Measurements from ENCODE around the gene NDFIP1.
"Not testable (repeated sequence)": the region's sequence is repeated elsewhere in the genome, so short reads cannot be mapped to it uniquely, and the experiment has no call there.

The NDFIP1 gene

GRCh38 chr5:142183561-142183960 lies 75.0 kb downstream of the NDFIP1 start:
- DNase-seq (ENCODE audit: low read depth in 1 of 2, low spot score in 1 of 2), result no peak

GRCh38 chr5:142184988-142185387 lies 76.4 kb downstream of the NDFIP1 start:
- DNase-seq (ENCODE audit: low read depth in 1 of 2, low spot score in 1 of 2), result no peak

GRCh38 chr5:142186514-142186856 lies 77.9 kb downstream of the NDFIP1 start:
- no peak for DNase-seq (ENCODE audit: low read depth in 1 of 2, low spot score in 1 of 2)

GRCh38 chr5:142186857-142187594 lies 78.4 kb downstream of the NDFIP1 start:
- DNase-seq (ENCODE audit: low read depth in 1 of 2, low spot score in 1 of 2), result no peak

- not testable (repeated sequence) for DNase-seq (ENCODE audit: low read depth in 1 of 2, low spot score in 1 of 2)
Measured at GRCh38 chr5:142188691-142189090, 80.1 kb downstream of the NDFIP1 start.

GRCh38 chr5:142189813-142190212 lies 81.2 kb downstream of the NDFIP1 start:
- DNase-seq (ENCODE audit: low read depth in 1 of 2, low spot score in 1 of 2), result no peak

GRCh38 chr5:142191776-142192175 lies 83.2 kb downstream of the NDFIP1 start:
- DNase-seq (ENCODE audit: low read depth in 1 of 2, low spot score in 1 of 2), result no peak

- DNase-seq (ENCODE audit: low read depth in 1 of 2, low spot score in 1 of 2), result no peak
Measured at GRCh38 chr5:142192286-142193113, 83.9 kb downstream of the NDFIP1 start.

- DNase-seq (ENCODE audit: low read depth in 1 of 2, low spot score in 1 of 2), result no peak
Measured at GRCh38 chr5:142193114-142193428, 84.5 kb downstream of the NDFIP1 start.

- no peak for DNase-seq (ENCODE audit: low read depth in 1 of 2, low spot score in 1 of 2)
Measured at GRCh38 chr5:142197098-142197497, 88.5 kb downstream of the NDFIP1 start.

GRCh38 chr5:142197781-142198180 lies 89.2 kb downstream of the NDFIP1 start:
- DNase-seq (ENCODE audit: low read depth in 1 of 2, low spot score in 1 of 2), result no peak

GRCh38 chr5:142199388-142199787 lies 90.8 kb downstream of the NDFIP1 start:
- no peak for DNase-seq (ENCODE audit: low read depth in 1 of 2, low spot score in 1 of 2)

- no peak for DNase-seq (ENCODE audit: low read depth in 1 of 2, low spot score in 1 of 2)
Measured at GRCh38 chr5:142200387-142200786, 91.8 kb downstream of the NDFIP1 start.

- DNase-seq (ENCODE audit: low read depth in 1 of 2, low spot score in 1 of 2), result no peak
Measured at GRCh38 chr5:142201471-142201887, 92.9 kb downstream of the NDFIP1 start.

- DNase-seq (ENCODE audit: low read depth in 1 of 2, low spot score in 1 of 2), result no peak
Measured at GRCh38 chr5:142202282-142202681, 93.7 kb downstream of the NDFIP1 start.
